Measurements from ENCODE around the gene TMOD1.

Gene TMOD1

DNA sequence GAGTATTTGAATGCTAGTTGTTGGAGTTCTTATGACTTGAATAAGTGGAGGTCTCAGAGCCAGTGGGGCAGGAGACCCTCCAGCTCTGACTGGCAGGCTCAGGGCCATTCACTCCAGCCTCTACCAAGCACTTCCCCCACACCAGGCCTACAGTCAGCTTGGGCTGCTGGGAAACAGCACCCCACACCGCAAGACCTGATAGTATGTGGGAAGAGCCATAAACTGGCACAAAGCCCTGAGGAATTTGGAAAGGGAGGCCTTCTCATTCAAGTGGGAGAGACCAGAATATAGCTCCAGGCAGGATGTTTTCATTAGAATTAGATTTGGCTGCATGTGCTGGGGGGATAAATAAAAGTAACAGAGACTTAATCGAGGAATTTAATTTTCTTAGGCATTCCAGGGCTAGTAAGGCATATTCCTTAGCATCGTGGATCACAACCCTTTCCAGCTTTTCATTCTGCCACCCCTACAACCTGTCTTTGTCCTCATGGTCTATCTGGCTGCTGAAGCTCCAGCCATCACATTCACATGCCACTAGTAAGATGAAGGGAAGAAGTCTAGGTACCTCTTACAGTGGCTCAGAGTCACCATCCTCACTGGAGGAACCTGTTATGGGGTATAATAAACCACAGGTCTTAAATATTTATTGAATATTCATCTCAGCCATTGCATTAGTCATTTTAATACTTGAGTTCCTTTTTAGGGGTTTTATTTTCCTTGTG is 47.5 kb downstream of the TMOD1 start:
- no peak for DNase-seq (ENCODE audit: low read depth)

- no peak for DNase-seq (ENCODE audit: low read depth)
Measured at GRCh38 chr9:97550386-97550785, 48.9 kb downstream of the TMOD1 start.

DNA sequence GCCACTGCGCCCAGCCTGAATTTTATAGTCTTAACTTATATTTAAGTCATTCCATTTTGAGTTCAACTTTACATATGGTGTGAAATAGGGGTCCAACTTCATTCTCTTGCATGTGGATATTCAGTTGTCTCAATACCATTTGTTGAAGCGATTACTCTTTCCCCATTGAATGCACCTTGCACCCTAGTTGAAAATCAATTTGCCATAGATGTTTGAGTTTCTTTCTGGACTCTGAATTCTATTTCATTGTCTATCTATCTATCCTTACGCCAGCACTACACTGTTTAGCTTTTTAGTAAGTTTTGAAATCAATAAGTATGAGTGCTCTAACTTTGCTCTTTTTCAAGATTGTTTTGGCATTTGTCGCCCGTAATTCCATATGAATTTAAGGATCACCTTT is 49.8 kb downstream of the TMOD1 start:
- DNase-seq (ENCODE audit: low read depth): no peak

GRCh38 chr9:97553141-97553540 is 51.7 kb downstream of the TMOD1 start:
- DNase-seq (ENCODE audit: low read depth): no peak

DNA sequence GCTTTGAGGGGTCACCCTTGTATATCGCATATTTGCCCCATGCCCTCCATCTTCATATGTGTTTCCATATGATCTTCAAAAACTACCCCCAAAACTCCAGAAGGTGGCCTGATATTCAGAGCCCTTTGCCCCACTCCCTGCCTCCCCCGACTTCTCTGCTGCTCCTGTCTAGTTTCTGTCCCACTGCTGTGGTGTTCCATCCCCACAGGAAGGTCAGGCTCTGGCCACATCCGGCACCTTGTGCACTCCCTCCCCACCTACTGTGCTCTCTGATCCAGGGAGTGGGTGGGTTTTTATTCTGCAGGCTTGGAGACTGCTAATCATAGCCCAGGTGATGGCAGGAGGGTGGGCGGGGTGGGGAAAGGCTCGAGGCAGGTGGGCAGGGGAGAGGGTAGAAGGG is 52.4 kb downstream of the TMOD1 start:
- DNase-seq (ENCODE audit: low read depth): no peak

DNA sequence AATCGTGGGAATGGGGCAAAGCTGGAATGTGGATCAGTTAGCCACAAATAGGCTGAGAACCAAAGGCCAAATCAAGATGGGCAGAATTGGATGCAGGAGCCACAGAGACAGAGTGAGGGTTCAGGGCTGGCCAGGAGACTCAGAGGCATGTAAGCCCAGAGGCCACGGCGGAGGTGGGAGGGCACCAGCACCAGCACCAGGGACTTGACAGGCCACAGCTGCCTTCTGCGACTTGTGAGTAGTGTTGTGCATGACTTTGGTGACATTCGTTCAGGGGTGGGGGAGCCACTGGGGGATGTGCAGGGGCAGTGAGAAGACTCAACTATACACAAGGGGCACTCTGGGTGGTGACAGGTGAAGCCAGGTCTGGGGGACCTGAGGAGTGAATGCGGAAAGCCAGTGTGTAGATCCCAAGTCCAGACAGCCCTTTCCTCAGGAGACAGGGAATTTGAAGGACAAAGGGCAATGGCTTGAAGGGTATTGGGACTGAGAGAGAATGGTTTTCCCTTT is 53.2 kb downstream of the TMOD1 start:
- no peak for DNase-seq (ENCODE audit: low read depth)

GRCh38 chr9:97555164-97555563 is 53.7 kb downstream of the TMOD1 start:
- no peak for DNase-seq (ENCODE audit: low read depth)

GRCh38 chr9:97556036-97556720 is 54.7 kb downstream of the TMOD1 start:
- DNase-seq (ENCODE audit: low read depth): no peak

DNA sequence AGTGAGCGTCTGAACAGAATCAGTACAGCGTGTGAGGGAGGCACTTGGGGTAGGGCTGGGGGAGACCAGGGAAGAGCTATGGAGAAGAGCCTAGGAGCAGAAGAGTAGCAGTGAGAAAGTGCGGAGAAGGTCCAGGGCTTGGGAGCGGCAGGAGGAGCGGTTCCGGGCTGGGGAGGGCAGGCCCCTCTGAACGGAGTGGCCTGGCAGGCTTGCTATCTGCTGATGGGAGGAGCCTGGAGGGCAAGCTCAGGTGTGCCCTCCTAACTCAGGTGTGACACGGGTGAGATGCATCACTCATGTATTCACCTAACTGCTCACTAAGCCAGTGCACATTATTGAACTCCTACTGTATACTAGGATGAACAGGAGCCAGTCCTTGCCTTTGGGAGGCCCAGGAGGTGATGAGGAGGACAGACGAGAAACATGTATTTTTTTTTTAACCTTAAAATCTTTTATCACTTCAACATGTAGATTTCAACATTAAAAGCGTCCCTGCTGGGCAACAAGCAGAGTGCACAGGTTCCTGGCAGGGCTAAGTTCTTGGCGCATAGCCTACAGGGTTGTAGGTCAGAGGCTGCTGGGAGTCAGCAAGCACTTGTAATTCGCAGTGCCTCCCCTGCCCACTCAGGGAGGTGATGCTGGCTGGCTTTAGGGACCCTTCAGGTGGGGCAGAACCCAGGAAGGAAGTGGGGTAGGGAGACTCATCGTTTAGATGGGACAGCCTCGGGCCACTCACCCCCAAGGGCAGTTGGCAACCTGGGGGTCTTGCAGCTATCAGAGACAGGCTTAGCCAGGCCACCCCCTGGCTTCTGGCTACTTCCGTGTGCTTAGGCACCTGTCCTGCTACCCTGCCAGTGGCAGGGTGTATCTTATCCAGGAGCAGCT is 55.5 kb downstream of the TMOD1 start:
- no peak for DNase-seq (ENCODE audit: low read depth)

- no peak for DNase-seq (ENCODE audit: low read depth)
Measured at GRCh38 chr9:97557606-97558095, 56.2 kb downstream of the TMOD1 start.

DNA sequence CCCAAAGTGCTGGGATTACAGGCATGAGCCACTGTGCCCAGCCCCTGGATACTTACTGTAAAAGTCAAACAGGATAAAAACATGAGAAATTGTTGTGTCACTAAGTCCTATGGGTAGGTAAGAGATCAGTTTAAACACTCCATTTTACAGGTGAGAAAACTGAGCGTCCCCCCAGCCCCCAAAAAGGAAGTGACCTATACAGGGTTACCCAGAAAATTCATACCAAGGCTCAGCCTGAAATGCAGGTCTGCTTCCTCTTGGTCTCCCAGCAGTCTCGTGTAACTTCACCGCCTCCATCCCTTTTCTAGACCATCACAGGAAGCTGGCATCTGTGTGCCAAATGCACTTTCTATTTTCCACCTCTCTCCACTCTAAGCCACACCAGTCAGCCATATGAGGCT is 57.2 kb downstream of the TMOD1 start:
- no peak for DNase-seq (ENCODE audit: low read depth)

DNA sequence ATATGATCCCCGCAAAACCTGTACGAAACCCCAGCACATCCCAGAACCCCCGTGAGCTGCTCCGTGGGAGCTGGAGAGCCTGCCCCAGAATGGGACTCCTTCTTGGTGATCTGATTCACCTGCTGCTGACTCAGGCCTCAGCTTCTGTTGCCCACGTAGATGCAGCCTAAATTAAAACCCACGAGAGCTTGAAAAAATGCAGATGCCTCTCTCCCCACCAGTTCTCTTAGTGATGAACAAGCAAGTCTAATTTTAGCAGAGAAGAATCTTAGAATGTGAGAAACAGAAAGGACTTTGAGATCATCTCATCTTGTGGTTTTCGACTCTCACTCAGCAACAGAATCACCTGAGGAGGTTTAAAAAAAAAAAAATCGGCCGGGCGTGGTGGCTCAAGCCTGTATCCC is 57.6 kb downstream of the TMOD1 start:
- no peak for DNase-seq (ENCODE audit: low read depth)

- no peak for DNase-seq (ENCODE audit: low read depth)
Measured at GRCh38 chr9:97560154-97560553, 58.7 kb downstream of the TMOD1 start.

DNA sequence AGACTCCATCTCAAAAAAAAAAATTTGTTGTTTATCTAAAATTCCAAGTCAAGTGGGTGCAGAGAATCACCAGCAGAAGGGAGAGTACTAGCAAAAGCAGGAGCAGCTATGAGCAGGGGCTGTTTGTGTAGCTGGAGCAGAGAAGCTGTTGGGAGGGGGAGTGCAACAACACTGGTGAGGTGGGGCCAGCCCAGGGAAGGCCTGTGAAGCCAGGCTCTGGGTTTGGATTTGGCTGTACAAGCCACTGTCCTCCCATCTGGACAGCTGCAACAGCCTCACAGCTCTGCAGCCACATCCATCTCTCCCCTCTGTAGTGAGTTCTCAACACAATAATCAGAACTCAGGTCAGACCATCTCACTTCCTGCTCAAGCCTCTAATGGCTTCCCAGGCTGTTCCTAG is 59.4 kb downstream of the TMOD1 start:
- no peak for DNase-seq (ENCODE audit: low read depth)

DNA sequence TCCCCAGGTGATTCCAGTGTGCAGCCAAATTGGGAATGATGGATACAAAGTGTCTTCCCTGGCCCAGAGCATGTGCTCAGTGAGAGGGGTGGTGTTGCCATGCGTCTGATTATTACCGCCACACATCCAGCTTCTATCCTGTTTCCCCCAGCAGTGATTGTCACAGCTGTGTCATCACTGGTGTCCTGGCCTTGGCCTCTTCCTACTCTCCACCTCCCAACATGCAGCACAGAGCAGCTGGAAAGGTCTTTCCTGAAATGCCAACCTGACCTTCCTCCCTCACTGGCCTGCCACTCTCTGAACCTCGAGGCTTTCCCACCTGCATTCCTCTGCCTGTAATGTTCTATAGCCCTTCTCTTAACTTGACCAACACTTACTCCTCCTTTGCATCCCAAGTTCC is 60.0 kb downstream of the TMOD1 start:
- no peak for DNase-seq (ENCODE audit: low read depth)

DNA sequence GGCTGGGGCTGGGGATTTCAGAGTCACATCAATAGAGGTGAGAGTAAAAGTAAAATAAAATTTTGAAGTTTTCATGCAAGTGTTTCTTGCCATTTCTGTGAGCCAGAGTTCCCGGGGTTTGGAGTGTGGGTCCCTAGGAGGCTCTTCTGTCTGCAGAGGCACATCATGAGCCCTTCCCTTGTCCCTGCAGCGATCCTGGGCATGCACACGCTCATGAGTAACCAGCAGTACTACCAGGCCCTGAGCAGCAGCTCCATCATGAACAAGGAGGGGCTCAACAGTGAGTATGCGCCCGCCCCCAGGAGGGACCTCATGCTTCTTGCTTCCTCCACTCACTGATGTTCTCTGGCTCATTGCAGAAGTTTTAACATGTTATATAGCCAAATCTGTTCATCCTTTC is 61.1 kb downstream of the TMOD1 start:
- DNase-seq (ENCODE audit: low read depth): no peak

- no peak for DNase-seq (ENCODE audit: low read depth)
Measured at GRCh38 chr9:97563458-97564135, 62.1 kb downstream of the TMOD1 start.

- no peak for DNase-seq (ENCODE audit: low read depth)
Measured at GRCh38 chr9:97564291-97565175, 63.1 kb downstream of the TMOD1 start.

DNA sequence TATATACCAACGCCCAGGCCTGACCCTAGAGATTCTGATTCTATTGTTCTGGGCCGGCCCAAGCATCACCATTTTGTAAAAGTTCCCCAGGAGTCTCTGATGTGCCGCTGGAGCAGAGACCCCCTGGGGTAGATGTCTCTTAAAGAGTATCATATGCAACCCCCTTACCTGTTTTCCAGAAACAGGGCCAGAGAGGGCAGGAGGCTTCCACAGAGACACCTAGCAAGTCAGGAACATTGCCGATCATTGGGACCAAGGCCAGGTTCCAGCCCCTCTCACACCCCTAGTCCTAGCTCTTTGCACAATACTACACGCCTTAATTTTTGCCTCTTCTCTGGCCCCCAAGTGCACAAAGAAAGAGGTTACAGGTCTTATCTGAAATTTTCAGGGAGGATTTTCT is 63.8 kb downstream of the TMOD1 start:
- DNase-seq (ENCODE audit: low read depth): no peak

- DNase-seq (ENCODE audit: low read depth): no peak
Measured at GRCh38 chr9:97567182-97567893, 65.9 kb downstream of the TMOD1 start.

Data from stimulated activated CD8-positive, alpha-beta memory T cell treated with anti-CD3 and anti-CD28 coated beads, Interleukin-15, amount 100 ng/mL, for 1 hour (primary cell).